Osteoblast (primary cell): Measurements from ENCODE around the gene MBD6. TPM values are rescaled to one million over a fixed set of nuclear protein-coding genes. Genes with fewer than 3 reads are reported as not detected.

Experiments used
- DNase-seq: peaks from one replicate; pipeline ENCODE4 v3.0.0; 2011; ENCODE audit warnings: low spot score, mixed read lengths; ENCODE audit not compliant: insufficient read length; ENCODE audit errors: missing footprints
- H2AFZ ChIP-seq: 2 replicates; pipeline ENCODE4 v1.6.0; 2011; ENCODE audit warnings: mild to moderate bottlenecking, low read length
- H3K27ac ChIP-seq: 2 replicates; pipeline ENCODE4 v1.5.1; 2011; ENCODE audit warnings: mild to moderate bottlenecking, low read depth, low read length, moderate library complexity
- H3K27me3 ChIP-seq: 2 replicates; pipeline ENCODE4 v1.6.0; 2012; ENCODE audit warnings: mild to moderate bottlenecking, control low read depth, inconsistent platforms, low read length, moderate library complexity; ENCODE audit not compliant: insufficient read depth
- H3K36me3 ChIP-seq: 2 replicates; pipeline ENCODE4 v1.5.1; 2011; ENCODE audit warnings: mild to moderate bottlenecking, low read length, control low read depth, moderate library complexity; ENCODE audit not compliant: insufficient read depth
- H3K4me1 ChIP-seq: 2 replicates; pipeline ENCODE4 v1.5.1; 2011; ENCODE audit warnings: mild to moderate bottlenecking, low read length, control low read depth, moderate library complexity; ENCODE audit not compliant: insufficient read depth
- H3K4me2 ChIP-seq: 2 replicates; pipeline ENCODE4 v1.6.0; 2011; ENCODE audit warnings: mild to moderate bottlenecking, low read length; ENCODE audit not compliant: insufficient read depth
- H3K4me3 ChIP-seq: fragments of 200-600 bp; sonication (generic); 3 replicates; pipeline ENCODE4 v1.5.1; 2012; ENCODE audit warnings: mild to moderate bottlenecking, low read length, inconsistent platforms; ENCODE audit not compliant: insufficient read depth
- H3K79me2 ChIP-seq: 2 replicates; pipeline ENCODE4 v1.6.0; 2012; ENCODE audit warnings: mild to moderate bottlenecking, low read length, control low read depth, inconsistent platforms; ENCODE audit not compliant: insufficient read depth
- H3K9me3 ChIP-seq: 2 replicates; pipeline ENCODE4 v1.5.1; 2011; ENCODE audit warnings: low read depth, low read length, control low read depth
- H4K20me1 ChIP-seq: 2 replicates; pipeline ENCODE4 v1.6.0; 2012; ENCODE audit warnings: mild to moderate bottlenecking, low read length, control low read depth; ENCODE audit not compliant: insufficient read depth
- CTCF ChIP-seq: IDR thresholded peaks from 2 replicates; pipeline ENCODE4 v1.5.1; 2011; ENCODE audit warnings: mild to moderate bottlenecking, low read depth, low read length, moderate library complexity; ENCODE audit errors: extremely low read depth
- total RNA-seq: library from RNA; depleted of rRNA; stranded (reverse); fragments of >200 nt; gene quantifications from 2 replicates; pipeline ENCODE4 v1.2.3, GENCODE V29; 2012

The MBD6 gene
- total RNA-seq, 1 donor, result 5.8 TPM

GRCh38 chr12:57553343-57554202 is 30.9 kb downstream of the MBD6 start:
- peak; percentile 18 for DNase-seq
- Histone ChIP-seq H3K27ac (no peak overlapping the region), H3K4me3 (no peak overlapping the region), H3K4me2 (no peak overlapping the region), H2AFZ (no peak overlapping the region), H3K4me1 (peaks cover 7% of the 10 kb centered on the region), H3K36me3 (no peaks in the 10 kb centered on the region), H3K27me3 (peaks cover 24% of the 10 kb centered on the region), H4K20me1 (no peaks in the 10 kb centered on the region), H3K79me2 (no peaks in the 10 kb centered on the region), H3K9me3 (no peaks in the 10 kb centered on the region)
- no peak for TF ChIP-seq CTCF

GRCh38 chr12:57554453-57554852 is 31.8 kb downstream of the MBD6 start:
- peak; percentile 50 for DNase-seq
- no peak for TF ChIP-seq CTCF
- H3K4me1 ChIP-seq, result peaks cover 7% of the 10 kb centered on the region
- H3K9me3 ChIP-seq, result no peaks in the 10 kb centered on the region
- no peak overlapping the region for H3K4me3 ChIP-seq
- no peaks in the 10 kb centered on the region for H3K79me2 ChIP-seq
- H3K27ac ChIP-seq, result no peak overlapping the region
- H2AFZ ChIP-seq, result no peak overlapping the region
- H3K36me3 ChIP-seq, result no peaks in the 10 kb centered on the region
- H3K27me3 ChIP-seq, result peaks cover 18% of the 10 kb centered on the region
- H3K4me2 ChIP-seq, result no peak overlapping the region
- H4K20me1 ChIP-seq, result no peaks in the 10 kb centered on the region

- no peak overlapping the region for H3K27ac ChIP-seq
- H3K36me3 ChIP-seq, result no peaks in the 10 kb centered on the region
- no peaks in the 10 kb centered on the region for H4K20me1 ChIP-seq
- H2AFZ ChIP-seq, result no peak overlapping the region
- H3K9me3 ChIP-seq, result no peaks in the 10 kb centered on the region
- H3K27me3 ChIP-seq, result peaks cover 15% of the 10 kb centered on the region
- no peak overlapping the region for H3K4me3 ChIP-seq
- no peak for DNase-seq
- H3K79me2 ChIP-seq, result no peaks in the 10 kb centered on the region
- peaks cover 7% of the 10 kb centered on the region for H3K4me1 ChIP-seq
- H3K4me2 ChIP-seq, result no peak overlapping the region
- TF ChIP-seq CTCF, result no peak
Observed at GRCh38 chr12:57554897-57555296, 32.3 kb downstream of the MBD6 start.

GRCh38 chr12:57558864-57559263 is 36.2 kb downstream of the MBD6 start:
- TF ChIP-seq CTCF, result no peak
- peaks cover 9% of the 10 kb centered on the region for H3K27me3 ChIP-seq
- no peaks in the 10 kb centered on the region for H3K79me2 ChIP-seq
- no peaks in the 10 kb centered on the region for H3K36me3 ChIP-seq
- no peak overlapping the region for H3K4me2 ChIP-seq
- no peak for DNase-seq
- no peaks in the 10 kb centered on the region for H4K20me1 ChIP-seq
- no peaks in the 10 kb centered on the region for H3K4me1 ChIP-seq
- no peak overlapping the region for H3K27ac ChIP-seq
- no peak overlapping the region for H2AFZ ChIP-seq
- H3K9me3 ChIP-seq, result no peaks in the 10 kb centered on the region
- no peak overlapping the region for H3K4me3 ChIP-seq
